MM.1S (cell line): ENCODE results near the gene ALDH1B1.

Experiments
- CTCF ChIP-seq: fragments of 300-600 bp; sonication (generic); IDR thresholded peaks from 2 replicates; pipeline ENCODE4 v1.5.1; 2016; ENCODE audit warnings: antibody characterized with exemption, low read length, mixed read lengths
- EZH2 ChIP-seq: fragments of 300-600 bp; sonication (generic); optimal IDR thresholded peaks from 2 replicates; pipeline ENCODE3; 2017; ENCODE audit warnings: low read depth, mild to moderate bottlenecking, antibody characterized with exemption, low read length, mixed read lengths

- no peak for TF ChIP-seq CTCF
- TF ChIP-seq EZH2, result no peak
Measured at GRCh38 chr9:38385896-38386295, 6.6 kb upstream of the ALDH1B1 start.
